HG03378 (cell line): ENCODE data around the gene ASTN2.
A peak's percentile ranks its signal among the peaks of the same experiment; 100 is the strongest.
"Not testable (repeated sequence)": the region's sequence is repeated elsewhere in the genome, so short reads cannot be mapped to it uniquely, and the experiment has no call there.

Source experiments
- ATAC-seq: cut with Tn5 transposase; IDR thresholded peaks from one replicate; pipeline ENCODE4 v1.9.1; 2021; ENCODE audit warnings: mild to moderate bottlenecking, moderate library complexity; ENCODE audit not compliant: unreplicated experiment

The ASTN2 gene

GRCh38 chr9:117081641-117082317, 333.1 kb downstream of the ASTN2 start:
- ATAC-seq, result no peak

GRCh38 chr9:117080765-117081390, 334.0 kb downstream of the ASTN2 start:
- no peak for ATAC-seq

GRCh38 chr9:117076571-117077290, 338.1 kb downstream of the ASTN2 start:
- no peak for ATAC-seq

- ATAC-seq, result no peak
Observed at GRCh38 chr9:117075636-117076035, 339.2 kb downstream of the ASTN2 start.

GRCh38 chr9:117074784-117075520, 339.9 kb downstream of the ASTN2 start:
- ATAC-seq, result no peak

DNA sequence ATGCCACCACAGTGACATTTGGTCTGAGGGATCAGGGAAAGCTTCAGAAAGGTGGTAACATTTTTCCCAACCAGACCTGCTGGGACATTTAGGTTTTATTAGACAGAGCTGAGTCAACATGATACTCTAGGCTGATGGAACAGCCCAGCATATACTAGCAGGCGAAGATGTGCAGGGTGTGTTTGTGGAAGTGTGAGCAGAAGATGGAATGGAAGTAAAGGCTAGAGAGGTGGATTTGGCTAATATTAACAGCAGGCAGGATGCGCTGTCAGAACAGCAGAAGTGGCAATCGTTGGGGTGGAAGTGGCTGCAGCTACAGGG, 340.6 kb downstream of the ASTN2 start:
- no peak for ATAC-seq

DNA sequence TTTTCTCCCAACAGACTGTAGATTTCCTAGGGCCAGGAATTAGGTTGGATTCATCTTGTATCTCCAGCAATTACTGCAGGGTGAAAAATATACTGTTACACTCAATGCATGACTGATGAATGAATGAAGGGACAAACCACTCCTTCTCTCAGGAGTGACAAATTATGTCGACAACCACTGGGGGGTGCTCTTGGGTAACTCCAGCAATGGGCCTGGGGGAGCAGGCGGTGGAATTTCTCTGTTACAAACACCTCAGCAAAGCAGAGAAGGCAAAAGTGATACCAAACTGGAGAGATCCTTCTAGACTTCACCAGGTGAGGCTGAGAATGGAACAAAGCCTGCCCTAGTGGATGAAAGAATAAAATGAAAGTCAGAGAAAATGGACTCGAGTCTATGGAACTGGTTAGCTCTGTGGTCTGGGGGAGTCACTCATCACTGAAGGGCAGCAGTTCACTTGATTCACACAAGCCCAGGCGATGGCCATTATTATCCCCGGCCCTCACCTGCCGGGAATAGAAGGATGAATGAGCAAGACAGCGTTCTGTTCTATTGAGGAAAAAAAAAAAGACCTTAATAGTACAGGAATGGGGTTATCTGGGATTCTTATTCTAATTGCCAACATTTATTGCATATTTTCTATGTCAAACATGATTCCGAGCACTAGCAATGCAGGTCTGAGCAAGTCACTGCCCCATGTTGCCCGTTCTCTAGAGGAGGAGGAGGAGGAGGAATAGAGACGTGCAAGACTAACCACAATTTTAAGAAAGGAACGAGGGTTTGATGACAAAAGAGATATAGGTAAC, 341.1 kb downstream of the ASTN2 start:
- ATAC-seq, result no peak

DNA sequence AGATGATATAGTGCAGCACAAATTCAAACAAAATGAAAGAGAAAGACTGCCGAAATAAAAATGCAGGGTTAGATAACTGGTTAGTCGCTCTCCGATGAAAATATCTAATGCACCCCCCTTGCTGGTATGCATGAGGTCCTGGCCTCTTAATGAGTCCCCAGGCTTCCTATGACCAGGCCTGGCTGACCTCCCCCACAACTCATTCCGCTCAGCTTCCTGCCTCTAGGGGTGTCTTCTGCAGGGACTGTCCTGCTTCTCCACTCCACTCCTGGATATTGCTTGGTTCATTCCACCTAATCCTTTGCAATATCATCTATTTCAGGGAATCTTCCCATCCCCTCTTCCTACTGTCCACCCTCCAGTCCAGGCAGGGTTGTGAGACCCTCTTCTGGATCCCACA, 341.8 kb downstream of the ASTN2 start:
- no peak for ATAC-seq

DNA sequence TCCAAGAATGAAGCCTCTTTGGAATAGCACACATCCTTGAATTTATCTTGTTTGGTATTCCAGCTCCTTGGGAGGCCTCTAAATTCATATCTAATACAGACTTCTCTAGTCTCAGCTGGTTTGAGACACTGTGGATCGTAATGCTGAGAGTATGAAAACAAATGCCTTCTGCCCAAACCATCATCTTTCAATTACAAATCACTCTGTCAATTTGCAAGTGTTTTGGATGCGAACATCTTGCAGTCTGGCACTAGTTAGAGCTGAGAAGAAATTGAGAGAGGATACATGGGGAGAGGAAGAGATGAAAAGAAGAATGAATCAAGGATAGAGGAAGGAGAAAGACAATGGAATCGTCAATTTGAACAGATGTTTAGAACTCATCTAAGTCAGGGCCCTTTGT, 342.6 kb downstream of the ASTN2 start:
- ATAC-seq, result no peak

- not testable (repeated sequence) for ATAC-seq
Observed at GRCh38 chr9:117071673-117072207, 343.1 kb downstream of the ASTN2 start.

DNA sequence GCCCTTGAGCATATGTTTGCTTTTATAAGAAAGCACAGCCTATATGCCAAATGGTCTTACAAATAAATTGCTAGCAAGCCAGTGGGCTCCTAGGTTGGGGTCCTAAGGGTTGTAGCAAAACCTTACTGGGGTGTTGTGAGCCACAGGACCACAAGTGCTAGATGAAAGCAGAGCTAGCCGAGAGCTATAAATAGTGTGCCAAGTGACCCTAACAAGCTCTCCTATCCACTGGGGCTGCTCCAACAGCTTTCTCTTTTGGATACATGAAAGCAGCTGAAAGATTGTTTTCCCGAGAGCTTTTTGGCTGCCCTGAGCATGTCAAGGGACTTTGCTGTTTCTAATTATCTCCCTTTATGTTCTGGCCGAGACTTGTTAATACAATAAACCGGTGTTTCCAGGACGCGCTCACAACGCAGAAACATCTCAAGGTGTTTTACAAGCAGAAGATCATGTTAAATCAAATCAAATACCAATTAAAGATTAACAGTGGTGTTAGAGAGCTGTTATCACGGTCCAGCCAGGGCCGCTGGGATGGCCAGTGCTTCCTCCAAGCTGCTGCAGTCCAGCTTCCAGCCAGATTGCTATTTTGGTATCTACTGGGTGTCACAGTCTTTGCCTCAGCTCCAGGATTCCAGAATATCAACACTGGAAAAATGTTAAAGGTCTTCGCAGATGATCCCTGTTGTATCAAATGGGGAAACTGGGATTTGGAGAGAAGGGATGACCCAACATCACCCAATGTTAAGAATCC, 351.0 kb downstream of the ASTN2 start:
- no peak for ATAC-seq

- no peak for ATAC-seq
Observed at GRCh38 chr9:117060963-117061362, 353.9 kb downstream of the ASTN2 start.

- no peak for ATAC-seq
Observed at GRCh38 chr9:117050007-117050406, 364.9 kb downstream of the ASTN2 start.

DNA sequence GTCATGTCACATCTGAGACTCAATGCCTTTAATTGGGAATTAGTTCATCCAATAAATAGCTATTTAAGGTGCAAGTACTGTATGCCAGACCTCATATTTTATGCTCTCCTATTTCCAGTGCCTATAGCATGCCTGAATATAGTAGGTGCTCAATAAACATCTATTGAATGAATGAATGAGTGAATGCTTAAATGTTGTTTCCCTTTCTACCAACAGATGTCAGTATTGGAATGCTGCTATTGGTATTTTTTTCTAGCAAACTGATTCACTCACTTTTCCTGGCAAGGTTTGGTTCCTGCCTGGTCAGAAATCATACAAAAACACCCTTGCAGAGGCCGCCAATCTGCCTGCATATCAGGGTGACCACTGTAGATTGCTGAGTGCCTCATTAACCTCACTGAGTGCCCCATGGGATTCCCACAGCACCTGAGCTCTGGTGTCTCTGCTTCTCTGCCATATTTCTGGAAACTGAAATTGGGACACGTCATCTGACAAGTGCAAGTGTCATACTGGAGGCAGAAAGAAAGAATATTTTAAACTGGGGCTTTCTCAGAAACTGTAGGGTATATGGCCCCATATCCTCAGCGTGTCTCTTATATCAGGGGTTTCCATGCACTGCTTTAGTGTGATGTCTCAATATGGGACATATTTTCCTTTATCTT, 368.1 kb downstream of the ASTN2 start:
- ATAC-seq, result peak; percentile 94

DNA sequence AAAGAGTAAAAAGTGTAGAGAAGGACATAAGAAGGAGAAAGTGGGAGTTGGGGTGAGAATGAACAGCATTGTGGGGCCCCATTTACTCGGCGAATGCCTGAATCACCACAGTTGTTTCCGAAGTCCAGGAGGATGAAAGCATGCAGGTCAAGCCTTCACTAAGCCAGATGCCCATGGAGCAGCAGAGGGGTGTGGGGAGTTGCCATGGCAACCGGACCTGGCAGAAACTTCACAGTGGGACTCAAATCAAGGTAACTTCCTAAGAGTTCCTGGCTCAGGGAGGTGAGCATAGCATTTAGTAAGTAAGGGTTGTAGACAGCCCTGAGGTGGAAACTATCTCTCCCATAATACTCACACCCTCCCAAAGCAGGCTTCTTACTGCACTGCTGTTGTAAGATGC, 370.6 kb downstream of the ASTN2 start:
- ATAC-seq, result no peak

GRCh38 chr9:117043159-117043558, 371.7 kb downstream of the ASTN2 start:
- ATAC-seq, result no peak

GRCh38 chr9:117035546-117035945, 379.3 kb downstream of the ASTN2 start:
- no peak for ATAC-seq

- ATAC-seq, result no peak
Observed at GRCh38 chr9:117034866-117035265, 380.0 kb downstream of the ASTN2 start.

DNA sequence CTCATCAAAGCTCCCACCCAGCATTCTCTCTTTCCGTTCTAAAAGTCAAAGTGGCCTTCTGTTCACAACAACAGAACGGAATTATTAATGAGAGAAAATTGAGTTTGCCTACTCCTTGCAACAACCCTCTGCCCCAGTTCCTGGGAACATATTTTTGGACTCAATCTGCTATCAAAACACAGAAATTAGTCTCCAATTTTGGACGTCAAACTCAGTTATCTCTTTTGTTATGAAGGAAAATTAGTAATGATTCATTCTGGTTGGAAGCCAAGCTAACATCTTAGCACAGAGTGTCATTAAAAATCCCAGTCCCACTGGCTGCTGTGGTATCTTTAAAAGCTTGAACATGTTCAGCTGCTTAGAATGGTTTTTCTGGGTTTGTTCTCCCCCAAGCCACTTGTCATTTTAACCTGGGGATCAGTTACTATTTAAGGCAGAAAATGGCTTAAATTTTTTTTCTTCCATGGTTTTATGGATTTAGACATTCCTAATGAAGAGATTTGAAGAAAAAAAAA, 384.5 kb downstream of the ASTN2 start:
- no peak for ATAC-seq
